SH-SY5Y (cell line): ENCODE data around the gene SCG3.

Experiments
- GATA2 ChIP-seq: IDR thresholded peaks from 2 replicates; pipeline ENCODE4 v1.6.1; 2011; ENCODE audit warnings: mild to moderate bottlenecking, low read depth, low read length
- GATA3 ChIP-seq: IDR thresholded peaks from 2 replicates; pipeline ENCODE4 v1.6.1; 2011; ENCODE audit warnings: low read depth, mild to moderate bottlenecking, low read length, moderate library complexity

GRCh38 chr15:51755790-51756189 is 74.5 kb downstream of the SCG3 start:
- TF ChIP-seq GATA3 = no peak
- TF ChIP-seq GATA2 = no peak
